Subcutaneous adipose tissue (tissue), 4 donors: ENCODE data around the gene XPA. TPM values are rescaled to one million over a fixed set of nuclear protein-coding genes. Genes with fewer than 3 reads are reported as not detected.

Experiments
- total RNA-seq, 4 donors: library from RNA; depleted of rRNA; stranded (reverse); fragments of >200 nt; gene quantifications; one replicate each; pipeline ENCODE4 v1.1.0, GENCODE V29; 2016
- TF ChIP-seq, protein P1 (sequence below): fragments of 450-650 bp; IDR thresholded peaks from one replicate; pipeline ENCODE4 v1.5.1; 2016; ENCODE audit warnings: low read depth, mild to moderate bottlenecking, control low read depth, antibody characterized with exemption, moderate library complexity

The XPA gene
- total RNA-seq, 4 donors from 2014 or later, result 15.1 to 18.7 (median 18.4) TPM

DNA sequence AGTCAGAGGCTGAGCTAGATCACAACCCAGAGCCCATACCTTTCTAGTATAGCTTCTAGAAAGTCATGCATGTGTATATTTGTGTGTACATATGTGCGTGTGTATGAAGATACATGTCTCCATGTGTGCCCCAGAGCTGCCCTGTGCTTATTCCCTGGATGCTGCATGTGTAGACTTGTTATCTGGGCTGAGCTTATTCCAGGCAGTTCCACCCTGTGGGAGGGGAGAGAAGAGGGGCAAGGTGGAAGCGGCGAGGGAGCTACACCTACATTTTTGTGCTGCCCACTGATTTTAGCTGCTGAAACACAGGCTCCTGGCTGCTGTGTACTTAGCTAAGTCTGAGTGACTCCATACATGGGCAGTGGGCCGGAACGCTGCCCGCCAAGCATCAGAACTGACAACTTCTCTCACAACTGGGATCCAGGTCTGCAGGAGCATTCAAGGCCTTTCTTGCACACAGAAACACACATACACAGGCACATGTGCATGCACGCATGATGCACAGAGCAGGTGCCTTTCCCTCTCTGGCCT is 38.0 kb upstream of the XPA start:
- TF ChIP-seq, protein P1, sequence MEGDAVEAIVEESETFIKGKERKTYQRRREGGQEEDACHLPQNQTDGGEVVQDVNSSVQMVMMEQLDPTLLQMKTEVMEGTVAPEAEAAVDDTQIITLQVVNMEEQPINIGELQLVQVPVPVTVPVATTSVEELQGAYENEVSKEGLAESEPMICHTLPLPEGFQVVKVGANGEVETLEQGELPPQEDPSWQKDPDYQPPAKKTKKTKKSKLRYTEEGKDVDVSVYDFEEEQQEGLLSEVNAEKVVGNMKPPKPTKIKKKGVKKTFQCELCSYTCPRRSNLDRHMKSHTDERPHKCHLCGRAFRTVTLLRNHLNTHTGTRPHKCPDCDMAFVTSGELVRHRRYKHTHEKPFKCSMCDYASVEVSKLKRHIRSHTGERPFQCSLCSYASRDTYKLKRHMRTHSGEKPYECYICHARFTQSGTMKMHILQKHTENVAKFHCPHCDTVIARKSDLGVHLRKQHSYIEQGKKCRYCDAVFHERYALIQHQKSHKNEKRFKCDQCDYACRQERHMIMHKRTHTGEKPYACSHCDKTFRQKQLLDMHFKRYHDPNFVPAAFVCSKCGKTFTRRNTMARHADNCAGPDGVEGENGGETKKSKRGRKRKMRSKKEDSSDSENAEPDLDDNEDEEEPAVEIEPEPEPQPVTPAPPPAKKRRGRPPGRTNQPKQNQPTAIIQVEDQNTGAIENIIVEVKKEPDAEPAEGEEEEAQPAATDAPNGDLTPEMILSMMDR, result no peak

DNA sequence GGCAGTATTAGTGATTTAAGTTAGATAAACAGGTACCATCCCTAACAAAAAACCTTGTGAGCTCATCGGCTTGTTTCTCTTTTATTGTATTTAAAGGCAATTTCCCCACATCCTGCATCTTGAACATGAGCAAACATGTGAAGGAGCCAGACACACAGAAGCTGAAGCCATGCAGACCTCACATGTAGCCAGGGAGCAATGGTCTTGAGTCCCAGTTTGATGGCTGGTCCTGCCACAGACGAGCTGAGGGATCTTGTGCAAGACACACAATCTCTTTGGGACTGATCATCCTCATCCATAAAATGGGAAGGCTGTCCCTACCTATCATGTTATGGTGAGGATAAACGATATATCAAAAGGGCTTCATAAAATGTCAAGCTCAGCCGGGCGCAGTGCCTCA is 29.6 kb upstream of the XPA start:
- TF ChIP-seq, protein P1, result no peak

DNA sequence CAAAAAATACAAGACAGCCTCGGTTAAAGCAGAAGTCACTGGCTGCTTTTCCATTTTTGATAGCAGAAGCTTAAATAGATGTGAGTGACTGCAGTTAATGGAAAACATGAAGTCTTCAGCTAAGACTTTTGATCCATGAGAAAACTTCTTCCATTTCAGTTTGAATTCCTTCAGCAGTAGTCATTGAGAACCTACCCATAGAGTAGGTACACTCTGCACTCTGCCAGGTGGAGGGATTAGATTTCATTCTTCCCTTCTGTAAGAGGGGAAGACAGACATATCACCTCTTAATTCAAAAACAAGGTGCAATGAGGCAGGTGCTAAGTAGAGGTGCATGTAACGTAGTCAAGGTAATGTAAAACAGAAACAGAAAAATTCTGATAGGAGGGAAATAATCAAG is 26.7 kb upstream of the XPA start:
- TF ChIP-seq, protein P1, result no peak

DNA sequence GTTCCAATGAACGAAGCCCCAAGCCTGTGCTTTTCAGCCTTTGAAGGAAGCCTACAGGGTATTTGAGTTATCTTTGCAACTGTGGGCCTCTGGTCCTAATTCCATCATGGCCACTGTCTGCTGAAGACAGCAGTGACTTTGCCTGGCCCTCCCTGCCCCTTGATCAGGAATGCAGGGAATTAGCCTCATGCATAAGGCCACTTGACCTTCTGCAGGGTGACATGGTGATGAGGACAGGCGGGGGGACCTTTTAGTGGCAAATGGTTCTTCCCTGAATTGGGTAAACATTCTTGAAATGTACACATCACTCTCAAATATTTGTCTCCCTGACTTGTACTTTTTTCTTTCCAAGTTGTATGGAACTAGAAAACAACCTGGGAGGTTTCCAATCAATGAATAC is 25.2 kb upstream of the XPA start:
- TF ChIP-seq, protein P1, result no peak

DNA sequence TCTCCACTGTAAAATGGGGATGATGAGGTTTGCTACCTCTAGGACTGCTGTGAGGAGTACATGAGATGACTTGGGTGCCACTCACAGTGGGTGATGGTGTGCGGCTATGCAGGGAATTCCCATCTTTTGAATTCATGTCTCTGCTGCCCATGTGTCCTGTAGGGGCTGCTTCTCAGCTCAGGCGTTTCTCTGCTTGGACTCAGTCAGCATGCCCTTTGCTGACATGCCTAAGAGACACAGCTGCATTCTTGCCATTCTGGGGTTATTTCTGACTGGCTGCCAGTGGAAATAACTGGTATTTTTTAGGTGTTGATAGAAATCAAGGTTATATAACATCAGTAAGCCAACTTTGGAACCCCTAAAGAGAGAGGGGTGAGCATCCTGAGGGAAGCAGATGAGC is 24.3 kb upstream of the XPA start:
- TF ChIP-seq, protein P1, result no peak

DNA sequence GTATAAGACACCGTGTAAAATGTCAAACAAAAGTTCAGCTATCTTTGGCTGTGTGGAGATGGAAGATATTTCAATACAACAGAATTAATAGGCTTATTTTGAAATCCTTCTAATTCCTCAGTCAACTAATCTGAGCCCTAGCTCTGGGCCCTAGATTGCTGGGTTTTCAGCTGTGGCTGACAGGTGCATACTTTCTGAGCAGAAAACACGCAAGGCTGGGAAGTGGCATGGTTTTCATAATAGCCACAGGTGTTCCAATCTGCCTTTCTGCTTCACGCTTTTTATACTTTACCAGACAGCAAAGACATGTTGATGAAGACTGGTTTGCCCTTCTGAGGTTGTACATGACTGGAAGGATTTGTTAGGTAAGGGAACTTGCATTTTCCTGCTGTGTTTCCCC is 20.7 kb upstream of the XPA start:
- TF ChIP-seq, protein P1, result no peak

DNA sequence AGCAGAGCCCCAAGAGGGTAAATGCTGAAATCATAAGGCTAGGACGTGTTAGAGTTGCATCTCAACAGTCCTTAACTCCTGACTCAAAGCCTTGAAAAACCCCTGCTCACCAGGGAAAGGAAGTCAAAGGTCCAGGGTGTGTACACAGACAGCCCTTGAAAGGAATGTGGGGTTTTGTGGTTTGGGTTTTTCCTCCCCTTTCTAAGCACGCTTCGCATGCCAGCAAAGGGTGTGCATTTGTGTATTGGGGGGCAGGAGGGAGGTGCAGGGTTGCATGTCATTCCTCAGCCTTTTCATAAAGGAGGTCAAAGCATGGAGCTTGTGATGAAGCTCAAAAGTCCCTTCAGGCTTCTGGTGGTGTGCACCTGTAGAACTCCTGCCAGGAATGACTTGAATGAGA is 17.3 kb upstream of the XPA start:
- TF ChIP-seq, protein P1, result no peak

DNA sequence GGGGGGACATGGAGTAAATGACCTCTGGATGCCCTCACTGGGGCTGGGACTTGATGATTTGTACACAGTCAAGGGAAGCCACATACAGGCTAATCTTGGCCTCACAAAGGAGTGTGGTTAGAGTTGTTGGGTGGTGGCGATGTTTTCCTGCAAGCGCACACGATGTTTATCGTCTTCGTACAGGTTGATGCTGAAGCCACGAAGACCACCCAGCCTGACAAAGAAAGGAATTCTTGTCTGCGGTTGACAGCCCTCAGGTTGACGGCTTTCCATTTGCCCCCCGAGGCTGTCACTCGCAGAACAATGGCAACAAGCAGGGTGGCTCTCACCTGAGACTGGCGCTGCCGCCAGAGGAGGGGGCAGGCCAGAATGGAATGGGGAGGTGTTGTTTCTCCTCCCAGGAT is 14.1 kb upstream of the XPA start:
- TF ChIP-seq, protein P1, result no peak
